ENCODE measurements around the gene ST6GALNAC5.

The ST6GALNAC5 gene

GRCh38 chr1:76925825-76926224, 58.5 kb downstream of the ST6GALNAC5 start:
- TF ChIP-seq MYC (IDR thresholded peaks at IDR 0.05; ENCODE audit: low read depth, low read length) (no peak), POLR2A (IDR thresholded peaks at IDR 0.05; ENCODE audit: extremely low read depth, insufficient read length) (no peak), CTCF (IDR thresholded peaks at IDR 0.05; ENCODE audit: low read depth, low read length) (no peak), MAX (IDR thresholded peaks at IDR 0.05; ENCODE audit: low read depth, low read length) (no peak)
- DNase-seq (ENCODE audit: low read depth) = no peak
- no peak overlapping the region for H3K4me3 ChIP-seq (ENCODE audit: low read depth, low read length)

GRCh38 chr1:76928522-76928921, 61.2 kb downstream of the ST6GALNAC5 start:
- no peak for DNase-seq (ENCODE audit: low read depth)
- TF ChIP-seq MAX (IDR thresholded peaks at IDR 0.05; ENCODE audit: low read depth, low read length) (no peak), MYC (IDR thresholded peaks at IDR 0.05; ENCODE audit: low read depth, low read length) (no peak), POLR2A (IDR thresholded peaks at IDR 0.05; ENCODE audit: extremely low read depth, insufficient read length) (no peak), CTCF (IDR thresholded peaks at IDR 0.05; ENCODE audit: low read depth, low read length) (no peak)
- no peak overlapping the region for H3K4me3 ChIP-seq (ENCODE audit: low read depth, low read length)

GRCh38 chr1:76929136-76929535, 61.9 kb downstream of the ST6GALNAC5 start:
- H3K4me3 ChIP-seq (ENCODE audit: low read depth, low read length) = no peak overlapping the region

GRCh38 chr1:76933847-76934815, 66.9 kb downstream of the ST6GALNAC5 start:
- H3K4me3 ChIP-seq (ENCODE audit: low read depth, low read length) = no peak overlapping the region
- TF ChIP-seq MYC (IDR thresholded peaks at IDR 0.05; ENCODE audit: low read depth, low read length) (no peak), POLR2A (IDR thresholded peaks at IDR 0.05; ENCODE audit: extremely low read depth, insufficient read length) (no peak), CTCF (IDR thresholded peaks at IDR 0.05; ENCODE audit: low read depth, low read length) (no peak), MAX (IDR thresholded peaks at IDR 0.05; ENCODE audit: low read depth, low read length) (no peak)
- DNase-seq (ENCODE audit: low read depth) = no peak

More at GRCh38 chr1:76929136-76929535, 61.9 kb downstream of the ST6GALNAC5 start:
- TF ChIP-seq MAX (IDR thresholded peaks at IDR 0.05; ENCODE audit: low read depth, low read length) (no peak), CTCF (IDR thresholded peaks at IDR 0.05; ENCODE audit: low read depth, low read length) (no peak), POLR2A (IDR thresholded peaks at IDR 0.05; ENCODE audit: extremely low read depth, insufficient read length) (no peak), MYC (IDR thresholded peaks at IDR 0.05; ENCODE audit: low read depth, low read length) (no peak)
- DNase-seq (ENCODE audit: low read depth) = no peak

GRCh38 chr1:76938304-76938703, 71.0 kb downstream of the ST6GALNAC5 start:
- H3K4me3 ChIP-seq (ENCODE audit: low read depth, low read length) = no peak overlapping the region
- no peak for DNase-seq (ENCODE audit: low read depth)
- TF ChIP-seq MAX (IDR thresholded peaks at IDR 0.05; ENCODE audit: low read depth, low read length) (no peak), POLR2A (IDR thresholded peaks at IDR 0.05; ENCODE audit: extremely low read depth, insufficient read length) (no peak), CTCF (IDR thresholded peaks at IDR 0.05; ENCODE audit: low read depth, low read length) (no peak), MYC (IDR thresholded peaks at IDR 0.05; ENCODE audit: low read depth, low read length) (no peak)
